GM12891 (cell line): ENCODE measurements around the gene ALG6.

Experiments
- DNase-seq: peaks from one replicate; pipeline ENCODE4 v3.0.0; 2011; ENCODE audit warnings: low spot score; ENCODE audit not compliant: insufficient read length
- FAIRE-seq: peaks from 2 replicates; lab custom pipeline; 2011; peaks lifted over from hg19 to GRCh38; lab: Jason Lieb, UNC
- PAX5 ChIP-seq: IDR thresholded peaks from 2 replicates; pipeline ENCODE4 v1.6.1; 2011; ENCODE audit warnings: low read length, moderate library complexity, mild to moderate bottlenecking; ENCODE audit not compliant: insufficient read depth, severe bottlenecking
- POLR2A ChIP-seq: IDR thresholded peaks from 2 replicates; pipeline ENCODE4 v1.6.1; 2011; ENCODE audit warnings: low read depth, low read length, control low read depth
- POLR2AphosphoS5 ChIP-seq: IDR thresholded peaks from 2 replicates; pipeline ENCODE4 v1.6.1; 2011; ENCODE audit warnings: low read depth, low read length, control low read depth
- POU2F2 ChIP-seq: IDR thresholded peaks from 2 replicates; pipeline ENCODE4 v1.6.1; 2011; ENCODE audit warnings: low read depth, mild to moderate bottlenecking, control low read depth, low read length, moderate library complexity
- SPI1 ChIP-seq: IDR thresholded peaks from 2 replicates; pipeline ENCODE4 v1.6.1; 2011; ENCODE audit warnings: low read depth, low read length, control low read depth
- TAF1 ChIP-seq: IDR thresholded peaks from 2 replicates; pipeline ENCODE4 v1.6.1; 2011; ENCODE audit warnings: low read depth, low read length, control low read depth

The ALG6 gene

DNA sequence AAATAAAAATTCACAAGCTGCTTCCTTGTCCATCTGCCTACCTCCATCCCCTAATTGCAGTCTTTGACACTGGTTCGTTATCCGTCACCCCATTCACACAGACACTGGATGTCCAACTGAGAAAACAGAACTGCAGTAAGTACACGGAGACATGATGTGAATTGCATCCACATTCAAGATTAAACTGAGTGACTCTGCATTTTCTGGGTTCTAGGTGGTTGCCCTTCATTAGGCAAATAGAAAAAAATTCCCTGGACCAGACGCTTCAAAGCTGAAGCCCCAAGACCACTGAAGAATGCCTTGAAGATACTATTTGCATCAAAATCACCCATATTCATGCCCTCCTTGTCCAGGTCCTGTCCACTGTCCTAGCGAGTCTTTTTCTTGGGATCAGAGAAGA, 7.9 kb upstream of the ALG6 start:
- TF ChIP-seq TAF1: no peak
- TF ChIP-seq POLR2A: no peak
- no peak for TF ChIP-seq PAX5
- no peak for TF ChIP-seq SPI1
- FAIRE-seq: no peak
- DNase-seq: no peak

DNA sequence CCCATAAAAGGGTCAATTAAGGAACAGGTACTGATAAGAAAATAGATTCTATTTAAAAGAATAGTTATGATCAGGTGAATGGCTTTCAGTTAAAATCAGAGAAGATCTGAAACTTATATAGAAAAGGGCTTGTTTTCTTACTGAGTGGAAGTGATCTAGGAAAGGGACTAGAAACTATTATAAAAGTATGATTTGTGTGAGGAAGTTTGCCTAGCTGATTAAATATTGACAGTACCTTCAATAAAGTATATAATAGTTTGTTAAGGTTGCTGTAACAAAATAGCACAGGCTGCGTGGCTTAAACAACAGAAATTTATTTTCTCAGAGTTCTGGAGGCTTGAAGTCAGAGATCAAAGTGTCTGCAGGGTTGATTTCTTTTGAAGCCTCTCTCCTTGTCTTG, 5.4 kb upstream of the ALG6 start:
- DNase-seq: no peak
- no peak for TF ChIP-seq POU2F2
- TF ChIP-seq TAF1: no peak
- TF ChIP-seq PAX5: no peak
- no peak for TF ChIP-seq POLR2AphosphoS5
- TF ChIP-seq SPI1: no peak
- no peak for TF ChIP-seq POLR2A
- no peak for FAIRE-seq

DNA sequence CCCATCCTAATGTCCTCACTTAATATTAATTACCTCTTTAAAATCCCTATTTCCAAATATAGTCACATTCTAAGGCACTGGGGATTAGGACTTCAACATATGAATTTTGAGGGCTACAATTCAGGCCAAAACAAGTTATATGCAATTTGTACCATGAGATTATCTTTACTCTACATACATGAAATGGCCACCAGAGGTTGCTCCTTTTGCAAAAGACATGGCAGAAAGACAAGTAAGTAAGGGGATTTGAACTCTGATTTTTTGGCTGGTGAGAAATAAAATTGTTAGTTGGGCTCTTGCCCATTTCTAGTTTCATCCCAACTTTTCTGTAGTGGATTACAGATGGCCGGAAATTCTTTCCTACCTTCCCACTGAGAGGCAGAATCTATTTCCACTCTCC, 4.8 kb upstream of the ALG6 start:
- no peak for TF ChIP-seq POU2F2
- TF ChIP-seq POLR2AphosphoS5: no peak
- TF ChIP-seq SPI1: no peak
- no peak for TF ChIP-seq TAF1
- no peak for TF ChIP-seq PAX5
- no peak for TF ChIP-seq POLR2A
- DNase-seq: no peak
- no peak for FAIRE-seq

DNA sequence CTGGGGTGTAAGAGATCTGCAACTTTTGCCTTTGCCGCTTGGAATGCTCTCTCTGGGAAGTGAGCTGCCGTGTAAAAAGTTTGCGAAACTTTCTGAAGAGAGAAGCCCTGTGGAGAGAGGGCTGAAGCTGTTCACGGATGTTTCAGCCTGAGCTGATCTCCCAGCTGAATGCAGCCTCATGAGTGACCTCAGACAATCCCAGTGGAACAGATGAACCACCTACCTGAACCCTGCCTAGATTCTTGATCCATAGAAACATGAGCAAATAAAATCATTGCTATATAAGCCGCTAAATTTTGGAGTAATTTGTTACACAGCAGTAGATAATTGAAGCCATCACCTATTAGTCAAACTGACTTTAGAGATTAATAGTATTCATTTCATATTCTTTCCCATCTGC, 4.4 kb upstream of the ALG6 start:
- no peak for FAIRE-seq
- no peak for DNase-seq
- no peak for TF ChIP-seq PAX5
- TF ChIP-seq TAF1: no peak
- no peak for TF ChIP-seq SPI1
- TF ChIP-seq POLR2A: no peak
- no peak for TF ChIP-seq POLR2AphosphoS5
- no peak for TF ChIP-seq POU2F2

DNA sequence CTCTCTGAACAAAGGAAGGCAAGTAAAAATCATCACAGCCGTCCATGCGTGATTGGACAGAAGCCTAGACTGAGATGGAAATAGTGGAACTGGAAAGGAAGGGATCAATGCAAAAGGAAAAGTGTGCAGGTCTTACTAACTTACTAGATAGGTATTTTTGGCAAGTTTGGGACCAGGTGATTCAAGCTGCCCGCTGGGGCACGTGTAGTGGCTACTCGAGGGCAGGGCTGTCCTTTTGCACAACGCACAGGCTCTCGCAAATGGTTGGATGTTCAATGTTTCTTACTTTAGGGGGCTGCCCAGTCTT, 566 bp upstream of the ALG6 start:
- no peak for TF ChIP-seq SPI1
- no peak for TF ChIP-seq POLR2A
- TF ChIP-seq POU2F2: no peak
- TF ChIP-seq POLR2AphosphoS5: no peak
- TF ChIP-seq TAF1: no peak
- FAIRE-seq (peak; percentile 68), DNase-seq (no peak)

DNA sequence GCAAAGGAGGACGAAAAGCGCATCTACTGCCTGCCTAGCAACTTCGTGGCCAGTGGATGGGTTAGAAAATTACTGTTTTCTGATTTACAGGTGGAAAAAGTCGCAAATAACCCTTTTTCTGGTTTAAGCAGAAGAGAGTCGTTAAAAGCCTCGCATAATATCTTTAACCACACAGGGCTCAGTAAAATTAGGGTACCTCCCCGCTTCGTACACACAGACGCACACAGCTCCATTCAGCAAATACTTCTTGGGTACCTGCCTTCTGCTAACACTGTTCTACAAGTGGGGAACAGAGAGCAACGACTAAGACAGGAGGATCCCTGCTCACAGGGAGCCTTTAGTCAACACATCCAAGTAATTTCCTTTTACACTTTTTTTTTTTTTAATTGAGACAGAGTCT, 704 bp downstream of the ALG6 start:
- TF ChIP-seq POLR2AphosphoS5 (no peak), SPI1 (no peak), POLR2A (no peak), TAF1 (no peak), POU2F2 (no peak), PAX5 (no peak)
- FAIRE-seq: no peak
- DNase-seq: peak; percentile 15

DNA sequence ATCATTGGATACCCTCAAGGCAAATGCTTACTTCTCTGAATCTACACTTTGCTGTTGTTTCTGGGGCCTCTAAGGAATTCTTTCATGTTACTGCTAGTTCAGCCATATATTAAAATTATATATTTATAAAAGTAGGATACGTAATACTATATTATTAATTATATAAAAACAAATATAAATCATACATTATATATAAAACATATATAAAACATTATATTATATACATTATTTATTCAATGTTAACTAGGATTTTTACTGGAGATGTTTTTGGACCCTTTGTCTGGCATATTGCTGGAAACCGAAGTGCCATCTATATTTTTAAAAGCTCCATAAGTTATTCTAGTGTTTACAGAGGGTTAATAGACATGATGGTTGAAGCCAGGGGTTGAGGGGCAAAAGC, 12.2 kb downstream of the ALG6 start:
- FAIRE-seq (no peak), DNase-seq (no peak)
- TF ChIP-seq TAF1 (no peak), POLR2AphosphoS5 (no peak), SPI1 (no peak), POU2F2 (no peak), POLR2A (no peak), PAX5 (no peak)

DNA sequence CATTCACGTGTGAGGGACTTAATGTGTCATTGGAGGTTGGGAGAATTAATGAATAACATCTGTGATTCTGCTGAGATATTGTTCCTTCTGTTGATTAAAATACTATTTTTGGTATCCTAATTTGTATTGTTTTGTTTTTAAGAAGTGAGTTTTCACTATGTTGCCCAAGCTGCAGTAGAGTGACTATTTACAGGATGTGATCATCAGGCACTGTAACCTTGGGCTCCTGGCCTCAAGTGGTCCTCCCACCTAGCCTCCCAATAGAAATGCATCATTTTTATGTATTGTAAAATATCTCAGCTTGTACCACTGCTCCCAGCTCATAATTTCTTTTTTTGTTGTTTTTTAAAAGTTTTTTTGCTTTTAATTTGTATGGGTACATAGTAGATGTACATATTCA, 14.3 kb downstream of the ALG6 start:
- TF ChIP-seq POU2F2: no peak
- TF ChIP-seq TAF1: no peak
- no peak for TF ChIP-seq SPI1
- no peak for TF ChIP-seq PAX5
- no peak for TF ChIP-seq POLR2AphosphoS5
- TF ChIP-seq POLR2A: no peak
- no peak for FAIRE-seq

DNA sequence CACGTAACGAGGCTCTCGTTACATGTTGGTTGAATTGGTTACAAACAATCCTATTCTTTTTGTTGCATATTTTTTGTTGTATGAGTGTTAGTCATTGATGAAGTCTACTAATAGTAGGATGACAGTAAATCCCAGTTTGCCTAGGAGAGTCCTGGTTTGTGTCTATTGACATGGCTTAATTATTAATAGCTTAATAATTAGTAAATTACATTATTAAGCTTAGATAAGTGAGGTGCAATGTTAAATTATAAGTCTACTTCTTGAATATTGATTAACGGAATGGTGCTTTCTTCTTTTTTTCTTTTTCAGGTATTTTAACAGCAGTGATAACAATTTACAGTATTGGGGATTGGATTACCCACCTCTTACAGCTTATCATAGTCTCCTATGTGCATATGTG, 34.5 kb downstream of the ALG6 start:
- TF ChIP-seq POLR2A: no peak
- TF ChIP-seq PAX5: no peak
- TF ChIP-seq TAF1: no peak
- TF ChIP-seq POLR2AphosphoS5: no peak
- TF ChIP-seq SPI1: no peak
- TF ChIP-seq POU2F2: no peak
- FAIRE-seq (no peak), DNase-seq (no peak)

More for the DNA sequence above, 14.3 kb downstream of the ALG6 start:
- no peak for DNase-seq

DNA sequence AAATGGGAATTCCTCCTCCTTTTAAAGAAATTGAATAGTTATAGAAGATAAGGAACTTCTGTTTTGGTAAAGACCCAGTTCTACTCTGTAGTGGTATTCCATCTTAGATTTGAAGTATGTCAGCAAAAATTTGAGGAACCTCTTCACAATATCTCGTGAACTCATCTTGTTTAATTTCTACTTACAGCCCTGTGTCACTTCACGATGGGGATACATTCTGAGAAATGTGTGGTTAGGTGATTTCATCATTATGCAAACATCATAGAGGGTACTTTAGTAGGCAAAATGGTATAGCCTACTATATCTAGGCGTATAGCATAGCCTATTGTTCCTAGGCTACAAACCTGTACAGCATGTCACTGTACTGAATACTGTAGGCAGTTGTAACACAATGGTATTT, 36.0 kb downstream of the ALG6 start:
- FAIRE-seq: no peak
- no peak for DNase-seq
- no peak for TF ChIP-seq POU2F2
- no peak for TF ChIP-seq PAX5
- TF ChIP-seq TAF1: no peak
- no peak for TF ChIP-seq POLR2AphosphoS5
- TF ChIP-seq SPI1: no peak
- no peak for TF ChIP-seq POLR2A

DNA sequence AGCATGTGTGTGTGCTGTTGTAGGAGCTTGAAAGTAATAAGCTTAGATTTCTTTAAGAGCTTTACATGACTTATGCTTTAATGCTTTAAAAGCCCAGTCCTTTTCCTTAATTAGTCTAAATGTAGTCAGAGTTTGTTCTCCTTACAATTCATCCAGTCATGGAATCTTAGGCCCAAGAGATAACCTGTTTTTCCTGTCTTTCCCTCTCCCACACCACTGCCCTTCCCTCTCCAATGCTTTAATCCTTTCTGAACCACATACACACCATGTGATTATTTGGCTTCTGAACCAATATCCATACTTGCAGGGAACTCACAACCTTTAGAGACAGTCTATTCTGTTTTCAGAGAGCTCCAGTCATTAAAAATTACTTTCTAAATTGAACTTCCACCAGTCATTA, 37.6 kb downstream of the ALG6 start:
- DNase-seq (no peak), FAIRE-seq (no peak)
- no peak for TF ChIP-seq POU2F2
- TF ChIP-seq TAF1: no peak
- TF ChIP-seq POLR2AphosphoS5: no peak
- no peak for TF ChIP-seq POLR2A
- no peak for TF ChIP-seq PAX5
- no peak for TF ChIP-seq SPI1
